Stomach (tissue), 4 donors: ENCODE results near the gene PTPN3.

Source experiments
- POLR2A ChIP-seq, 4 donors: fragments of 450-650 bp; IDR thresholded peaks; one replicate each; pipeline ENCODE4 v1.6.1; 2016; ENCODE audit warnings: antibody characterized with exemption in 4 of 4, control low read depth in 2 of 4, mild to moderate bottlenecking in 1 of 4, moderate library complexity in 1 of 4
- TF ChIP-seq, protein P1 (sequence below), 7 experiments: fragments of 450-650 bp in 4 of 7; fragments of 200-600 bp in 3 of 7; sonication (generic) in 3 of 7; IDR thresholded peaks; one replicate each; pipeline ENCODE4 v1.5.1; 2016 to 2019; ENCODE audit warnings: antibody characterized with exemption in 7 of 7, control low read depth in 2 of 7, mild to moderate bottlenecking in 1 of 7

DNA sequence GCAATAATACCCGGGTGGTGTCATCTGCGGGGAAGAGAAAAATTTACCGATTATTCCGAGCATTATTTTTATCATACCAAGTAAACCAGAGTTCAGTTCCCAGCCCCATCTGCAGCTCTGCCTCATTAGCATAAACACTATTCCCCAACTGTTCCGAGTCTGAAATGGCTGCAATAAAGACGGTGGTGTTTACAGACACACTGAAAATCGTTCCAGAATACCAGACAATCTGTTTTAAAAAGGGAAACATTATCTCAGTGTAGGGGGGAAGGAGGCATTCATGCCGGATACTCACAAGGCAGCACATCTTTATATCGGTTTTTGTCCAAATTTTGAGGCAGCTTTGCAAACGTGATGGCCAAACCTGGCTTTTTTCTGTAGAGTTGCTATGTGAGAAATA, 106.9 kb downstream of the PTPN3 start:
- TF ChIP-seq, protein P1, sequence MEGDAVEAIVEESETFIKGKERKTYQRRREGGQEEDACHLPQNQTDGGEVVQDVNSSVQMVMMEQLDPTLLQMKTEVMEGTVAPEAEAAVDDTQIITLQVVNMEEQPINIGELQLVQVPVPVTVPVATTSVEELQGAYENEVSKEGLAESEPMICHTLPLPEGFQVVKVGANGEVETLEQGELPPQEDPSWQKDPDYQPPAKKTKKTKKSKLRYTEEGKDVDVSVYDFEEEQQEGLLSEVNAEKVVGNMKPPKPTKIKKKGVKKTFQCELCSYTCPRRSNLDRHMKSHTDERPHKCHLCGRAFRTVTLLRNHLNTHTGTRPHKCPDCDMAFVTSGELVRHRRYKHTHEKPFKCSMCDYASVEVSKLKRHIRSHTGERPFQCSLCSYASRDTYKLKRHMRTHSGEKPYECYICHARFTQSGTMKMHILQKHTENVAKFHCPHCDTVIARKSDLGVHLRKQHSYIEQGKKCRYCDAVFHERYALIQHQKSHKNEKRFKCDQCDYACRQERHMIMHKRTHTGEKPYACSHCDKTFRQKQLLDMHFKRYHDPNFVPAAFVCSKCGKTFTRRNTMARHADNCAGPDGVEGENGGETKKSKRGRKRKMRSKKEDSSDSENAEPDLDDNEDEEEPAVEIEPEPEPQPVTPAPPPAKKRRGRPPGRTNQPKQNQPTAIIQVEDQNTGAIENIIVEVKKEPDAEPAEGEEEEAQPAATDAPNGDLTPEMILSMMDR (IDR thresholded peaks at IDR 0.05), result no peak
- no peak for TF ChIP-seq POLR2A (IDR thresholded peaks at IDR 0.05)
